Embryonic facial prominence (tissue), 1 donor: ENCODE results near the gene SLC13A5.

Source experiments
- DNase-seq: peaks from one replicate; pipeline ENCODE4 v3.0.0-alpha.2; 2016; ENCODE audit errors: extremely low spot score

The SLC13A5 gene

GRCh38 chr17:6638046-6638908 is 74.9 kb downstream of the SLC13A5 start:
- DNase-seq, result no peak

- no peak for DNase-seq
Observed at GRCh38 chr17:6637458-6637840, 75.7 kb downstream of the SLC13A5 start.

- no peak for DNase-seq
Observed at GRCh38 chr17:6636616-6637457, 76.3 kb downstream of the SLC13A5 start.

DNA sequence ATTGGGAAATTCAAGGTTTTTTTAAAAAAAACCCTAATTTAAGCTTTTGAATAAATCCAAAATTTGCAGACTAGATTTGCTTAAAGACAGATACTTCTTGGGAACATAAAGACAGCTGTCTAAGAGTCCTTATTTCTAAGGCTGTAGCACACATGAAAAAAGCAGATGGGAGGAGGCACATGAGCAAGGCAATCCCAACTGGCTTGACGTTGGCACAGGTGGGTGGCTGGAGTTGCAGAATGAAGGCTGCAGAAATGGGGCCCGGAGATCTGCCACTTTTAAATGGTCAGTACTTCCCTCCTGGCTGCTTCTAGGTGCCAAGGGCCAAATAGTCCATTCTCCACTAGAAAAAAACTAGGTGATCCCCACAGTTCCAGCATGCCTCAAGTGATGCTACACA is 77.1 kb downstream of the SLC13A5 start:
- DNase-seq, result no peak
